Omental fat pad (tissue), 4 donors: Measurements from ENCODE around the gene PRLH. TPM values are rescaled to one million over a fixed set of nuclear protein-coding genes. Genes with fewer than 3 reads are reported as not detected.
"Not testable (repeated sequence)": the region's sequence is repeated elsewhere in the genome, so short reads cannot be mapped to it uniquely, and the experiment has no call there.

ENCODE experiments used
- ATAC-seq: fragments of 150-250 bp; one replicate; pipeline ENCODE4 v1.9.1; 2016; ENCODE audit warnings: mild to moderate bottlenecking, moderate library complexity; ENCODE audit not compliant: low FRiP score
- DNase-seq: peaks from one replicate; pipeline ENCODE4 v3.0.0-alpha.2; 2019; ENCODE audit warnings: low spot score
- CTCF ChIP-seq, 3 donors: fragments of 450-650 bp; IDR thresholded peaks; one replicate each; pipeline ENCODE4 v1.5.1; 2016 to 2017; ENCODE audit warnings: antibody characterized with exemption in 3 of 3, mild to moderate bottlenecking in 3 of 3, moderate library complexity in 2 of 3
- total RNA-seq, 4 donors: library from RNA; depleted of rRNA; stranded (reverse); fragments of >200 nt; gene quantifications; one replicate each; pipeline ENCODE4 v1.1.0, GENCODE V29; 2016

The PRLH gene
- total RNA-seq, 4 donors from 2014 or later = not detected

DNA sequence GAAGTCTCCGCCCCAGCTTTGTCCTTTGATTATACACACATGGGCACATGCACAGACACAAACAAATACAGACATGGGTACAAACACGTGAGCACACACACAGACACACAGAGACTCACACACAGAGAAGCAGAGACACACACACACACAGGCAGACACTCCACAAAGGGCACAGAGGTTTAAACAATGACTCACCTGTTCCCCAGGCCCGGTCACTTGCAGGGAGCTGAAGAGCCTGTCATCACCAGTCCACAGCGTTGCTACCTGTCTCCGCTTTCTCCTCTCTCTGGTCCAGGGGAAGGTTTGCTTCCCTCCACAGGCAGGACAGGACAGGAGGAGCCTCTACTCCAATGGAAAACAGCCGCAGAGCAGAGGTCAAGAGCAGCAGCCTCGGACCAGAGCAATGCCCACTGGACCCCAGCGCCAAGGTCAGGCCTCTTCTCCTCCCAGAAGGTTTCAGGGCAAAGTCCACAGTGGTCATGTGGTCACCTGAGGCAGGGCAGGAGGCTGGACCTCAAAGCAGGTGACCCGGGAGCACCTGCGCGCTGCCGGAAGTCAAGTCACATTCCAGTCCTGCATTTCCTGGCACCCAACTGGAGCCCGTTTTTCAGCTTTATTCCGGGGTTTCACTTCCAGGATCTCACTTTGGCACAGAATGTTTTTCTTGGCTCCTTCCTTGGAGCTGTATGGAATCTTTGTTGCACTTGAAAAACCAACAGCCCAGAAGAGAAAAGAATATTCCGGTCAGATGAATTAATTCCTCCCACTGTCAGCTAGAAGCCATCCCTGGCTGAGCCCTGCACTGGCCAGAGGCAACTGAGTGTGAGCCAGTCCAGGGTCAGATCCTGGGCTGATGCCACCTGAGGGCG, 24.1 kb downstream of the PRLH start, which contains the start of gene RAB17:
RAB17 (minus strand) TSS at position 463 of the 869 bp plus-strand sequence. CDS start 4,580 bp downstream, outside the sequence.
- no peak for ATAC-seq
- TF ChIP-seq CTCF (IDR thresholded peaks at IDR 0.05) = no peak
- DNase-seq = no peak

GRCh38 chr2:237591141-237591881, 24.9 kb downstream of the PRLH start:
- no peak for TF ChIP-seq CTCF (IDR thresholded peaks at IDR 0.05)
- DNase-seq (no peak), ATAC-seq (no peak)

- DNase-seq = no peak
Measured at GRCh38 chr2:237592425-237592980, 26.1 kb downstream of the PRLH start.

GRCh38 chr2:237593036-237593435, 26.7 kb downstream of the PRLH start:
- TF ChIP-seq CTCF (IDR thresholded peaks at IDR 0.05) = no peak
- ATAC-seq (no peak), DNase-seq (no peak)

More at GRCh38 chr2:237592425-237592980, 26.1 kb downstream of the PRLH start:
- ATAC-seq = no peak
- no peak for TF ChIP-seq CTCF (IDR thresholded peaks at IDR 0.05)

DNA sequence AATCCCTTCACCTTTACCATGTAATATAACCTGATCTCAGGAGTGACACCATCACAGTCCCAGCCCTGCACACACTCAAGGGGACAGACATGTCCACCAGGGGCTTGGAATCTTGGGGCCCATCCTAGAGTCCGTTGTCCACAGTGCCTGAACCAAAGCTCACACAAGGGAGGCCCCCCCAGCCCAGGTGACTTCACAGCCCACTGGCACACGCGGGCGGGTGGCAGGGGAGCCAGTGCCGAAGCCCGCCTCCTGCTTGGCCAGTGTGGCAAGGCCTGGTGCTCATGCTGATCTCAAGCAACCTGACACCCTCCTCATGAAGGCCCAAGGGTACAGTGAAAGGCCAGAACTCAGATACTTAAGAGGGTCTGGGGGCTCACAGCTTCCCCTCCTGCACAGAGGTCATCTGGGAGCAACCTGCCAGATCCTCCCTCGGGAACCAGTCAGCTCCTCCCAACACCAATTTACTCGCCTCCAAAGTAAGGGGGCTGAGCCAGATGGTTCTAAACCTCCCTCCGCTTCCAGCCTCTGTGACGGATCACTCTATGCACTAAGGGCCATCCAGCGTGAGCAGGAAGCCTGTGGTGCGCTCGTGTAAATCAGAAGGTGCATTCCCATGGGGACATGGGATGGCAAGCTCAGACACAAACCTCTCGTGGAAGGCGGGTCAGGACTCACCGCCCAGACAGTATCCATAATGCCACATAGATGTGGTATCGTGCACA, 27.4 kb downstream of the PRLH start:
- no peak for ATAC-seq
- DNase-seq = no peak
- no peak for TF ChIP-seq CTCF (IDR thresholded peaks at IDR 0.05)

GRCh38 chr2:237594514-237594871, 28.1 kb downstream of the PRLH start:
- peak; percentile 34 for ATAC-seq
- no peak for TF ChIP-seq CTCF (IDR thresholded peaks at IDR 0.05)

GRCh38 chr2:237595829-237596519, 29.6 kb downstream of the PRLH start:
- ATAC-seq, DNase-seq: not testable (repeated sequence)

More at GRCh38 chr2:237594514-237594871, 28.1 kb downstream of the PRLH start:
- no peak for DNase-seq
